Measurements from ENCODE around the gene ARHGDIB.

DNA sequence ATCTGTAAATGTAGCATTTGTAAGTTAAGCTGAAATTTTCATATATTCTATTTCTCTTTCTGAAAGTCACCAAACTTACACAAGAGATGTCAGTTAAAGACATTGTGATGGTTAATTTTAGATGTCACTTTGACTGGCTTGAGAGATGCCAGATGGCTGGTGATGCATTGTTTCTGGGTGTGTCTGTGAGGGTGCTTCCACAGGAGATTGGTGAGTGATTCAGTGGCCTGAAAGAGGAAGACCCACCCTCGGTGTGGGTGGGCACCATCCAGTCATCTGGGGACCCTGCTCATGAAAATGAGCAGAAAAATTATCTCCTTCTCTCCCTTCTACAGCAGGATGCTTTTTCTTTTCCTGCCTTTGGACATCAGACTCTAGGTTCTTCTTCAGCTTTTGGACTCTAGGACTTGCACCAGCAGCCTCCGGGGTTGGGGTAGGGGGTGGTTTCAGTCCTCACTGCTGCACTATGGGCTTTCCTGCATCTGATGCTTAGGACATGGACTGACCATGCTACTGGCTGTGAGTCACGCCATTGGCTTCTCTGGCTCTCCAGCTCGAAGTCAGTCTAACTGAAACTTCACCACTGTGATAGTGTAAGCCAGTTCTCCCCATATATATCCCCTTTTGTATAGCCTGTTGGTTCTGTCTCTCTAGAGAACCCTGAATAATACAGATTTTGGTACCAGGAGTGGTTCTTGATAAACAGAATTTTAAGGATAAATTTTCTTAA is 32.3 kb upstream of the ARHGDIB start:
- TF ChIP-seq, protein P1, sequence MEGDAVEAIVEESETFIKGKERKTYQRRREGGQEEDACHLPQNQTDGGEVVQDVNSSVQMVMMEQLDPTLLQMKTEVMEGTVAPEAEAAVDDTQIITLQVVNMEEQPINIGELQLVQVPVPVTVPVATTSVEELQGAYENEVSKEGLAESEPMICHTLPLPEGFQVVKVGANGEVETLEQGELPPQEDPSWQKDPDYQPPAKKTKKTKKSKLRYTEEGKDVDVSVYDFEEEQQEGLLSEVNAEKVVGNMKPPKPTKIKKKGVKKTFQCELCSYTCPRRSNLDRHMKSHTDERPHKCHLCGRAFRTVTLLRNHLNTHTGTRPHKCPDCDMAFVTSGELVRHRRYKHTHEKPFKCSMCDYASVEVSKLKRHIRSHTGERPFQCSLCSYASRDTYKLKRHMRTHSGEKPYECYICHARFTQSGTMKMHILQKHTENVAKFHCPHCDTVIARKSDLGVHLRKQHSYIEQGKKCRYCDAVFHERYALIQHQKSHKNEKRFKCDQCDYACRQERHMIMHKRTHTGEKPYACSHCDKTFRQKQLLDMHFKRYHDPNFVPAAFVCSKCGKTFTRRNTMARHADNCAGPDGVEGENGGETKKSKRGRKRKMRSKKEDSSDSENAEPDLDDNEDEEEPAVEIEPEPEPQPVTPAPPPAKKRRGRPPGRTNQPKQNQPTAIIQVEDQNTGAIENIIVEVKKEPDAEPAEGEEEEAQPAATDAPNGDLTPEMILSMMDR (IDR thresholded peaks at IDR 0.05) = no peak
- no peak for TF ChIP-seq EZH2 (IDR thresholded peaks at IDR 0.05)
- no peak for TF ChIP-seq EZH2phosphoT487 (IDR thresholded peaks at IDR 0.05)

All from neural progenitor cell (in vitro differentiated cells).